HUDEP-2 (cell line): Measurements from ENCODE around the gene RAB34.
"Not testable (repeated sequence)": the region's sequence is repeated elsewhere in the genome, so short reads cannot be mapped to it uniquely, and the experiment has no call there.

Source experiments
- DNase-seq, 76 experiments: peaks; one replicate each; lab custom pipeline; 2025; ENCODE audit not compliant: unreplicated experiment in 76 of 76; lab: John Stamatoyannopoulos, UW

The RAB34 gene

DNA sequence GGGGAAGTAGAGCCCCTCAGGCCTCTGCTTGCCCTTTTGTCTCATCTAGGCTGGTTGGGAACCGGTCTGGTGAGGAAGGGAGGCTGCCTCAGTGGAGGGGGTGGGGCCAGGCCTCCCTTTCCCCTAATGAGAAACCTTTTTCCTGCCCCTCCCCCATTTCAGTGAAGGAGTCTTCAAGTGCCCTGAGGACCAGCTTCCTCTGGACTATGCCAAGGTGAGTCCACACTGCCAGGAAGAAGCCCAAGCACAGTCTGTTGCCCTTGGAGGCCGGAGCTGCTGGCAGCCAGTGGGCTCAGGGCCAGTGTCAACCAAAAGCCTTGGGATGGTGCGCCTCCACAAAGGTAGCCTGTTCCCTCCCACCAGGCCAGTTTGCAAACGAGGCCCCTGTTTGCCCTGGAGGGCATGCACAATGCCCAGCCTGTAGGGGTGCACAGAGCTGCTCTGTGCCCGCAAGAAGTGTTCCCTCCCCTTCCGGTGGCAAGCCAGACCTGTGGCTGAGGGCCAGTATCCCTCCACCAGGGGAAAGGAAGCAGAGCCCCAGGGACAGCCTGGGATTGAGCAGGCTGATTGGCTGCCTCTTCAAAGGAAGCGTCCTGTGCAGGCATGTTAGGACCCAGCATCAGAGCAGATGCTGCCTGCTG, 29.5 kb upstream of the RAB34 start:
- DNase-seq: no peak

DNA sequence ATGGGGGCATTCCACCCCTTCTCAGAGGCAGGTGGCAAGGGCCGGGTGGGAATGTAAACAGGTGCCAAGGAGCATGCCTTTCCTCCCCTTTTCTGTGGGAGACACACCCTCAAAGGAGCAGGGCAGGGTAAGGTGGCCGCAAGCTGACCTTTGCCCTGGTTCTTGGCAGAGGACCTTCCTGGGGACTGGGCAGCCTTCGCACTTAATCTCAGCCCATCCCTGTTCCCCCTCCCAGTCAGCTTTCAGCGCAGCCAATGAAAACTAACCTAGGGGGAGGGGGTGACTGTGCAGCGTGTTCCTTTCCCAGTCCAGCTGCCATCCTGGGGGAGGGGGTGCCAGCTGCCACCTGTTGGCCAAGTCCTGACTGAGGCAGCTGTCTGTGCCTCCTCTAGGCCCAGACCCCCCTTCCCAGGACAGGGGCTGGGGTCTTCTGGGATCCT, 29.0 kb upstream of the RAB34 start:
- no peak for DNase-seq

DNA sequence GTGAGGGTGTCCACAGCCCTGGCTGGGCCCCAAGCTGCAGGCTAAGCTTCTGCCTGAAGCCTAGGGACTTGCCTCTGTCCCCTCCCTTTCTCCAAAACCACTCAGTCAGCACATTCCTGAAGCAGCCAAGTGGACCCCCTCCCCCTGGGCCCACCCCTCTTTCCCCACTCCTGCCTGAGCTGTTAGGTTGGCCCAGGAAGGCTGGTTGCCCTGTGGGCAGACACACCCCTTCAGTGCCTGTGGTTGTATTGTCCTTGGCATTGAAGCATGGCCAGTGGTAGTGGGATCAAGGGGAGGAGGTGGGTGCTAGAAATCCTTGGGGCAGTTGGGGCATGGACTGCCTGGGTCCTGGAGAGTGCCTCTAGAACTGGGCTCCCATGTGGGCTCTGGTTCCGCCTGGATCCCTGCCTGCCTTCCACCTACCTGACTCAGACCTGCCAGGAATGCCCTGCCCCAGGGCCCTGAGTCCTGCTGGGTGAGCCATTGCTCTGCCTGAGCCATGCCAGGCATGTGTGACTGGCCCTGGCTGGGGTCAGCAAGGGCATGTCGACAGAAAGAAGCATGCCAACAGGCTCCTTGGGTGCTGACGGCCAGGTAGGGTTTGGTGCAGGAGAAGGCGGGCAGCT, 28.2 kb upstream of the RAB34 start:
- no peak for DNase-seq

DNA sequence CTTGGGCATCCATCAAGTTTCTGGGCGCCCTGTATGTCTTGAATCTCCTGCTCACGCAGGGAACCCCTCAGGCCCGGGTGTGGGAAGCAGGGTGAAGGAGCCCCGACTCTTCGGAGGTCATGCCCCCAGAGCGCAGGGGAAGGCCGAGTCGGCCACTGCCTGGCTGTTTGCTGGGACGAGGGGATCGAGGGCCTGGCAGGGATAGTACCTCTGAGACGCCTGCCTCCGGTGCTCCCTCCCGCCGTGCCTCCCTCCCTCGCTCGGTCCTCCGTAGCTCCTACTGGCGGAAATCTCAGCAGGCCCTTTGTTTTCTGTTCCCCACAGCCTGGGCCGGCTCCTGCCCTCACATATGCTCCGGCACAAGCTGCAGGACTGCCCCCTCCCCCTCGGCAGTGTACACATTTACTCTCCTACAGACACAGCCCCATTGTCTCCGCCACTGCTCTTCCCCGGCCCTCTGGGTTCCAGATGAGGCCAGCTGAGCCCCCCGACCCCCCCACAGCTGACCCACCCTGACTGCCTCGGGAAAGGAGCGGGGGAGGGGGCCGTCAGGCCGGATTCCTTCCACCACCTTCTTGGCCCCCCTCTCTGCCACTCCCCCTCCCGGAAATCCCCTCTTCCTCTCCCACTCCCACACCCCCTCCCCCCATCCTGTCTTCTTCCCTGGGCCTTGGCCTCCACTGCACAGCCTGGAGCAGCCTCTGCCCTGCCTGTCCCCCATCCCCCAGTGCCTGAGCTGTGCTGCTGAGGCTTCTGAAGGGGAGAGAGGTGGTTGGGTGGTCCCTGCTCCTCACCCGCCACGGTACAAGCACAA, 27.5 kb upstream of the RAB34 start:
- peak in 4 of 76 experiments; percentile 12 to 42 (median 17) for DNase-seq

DNA sequence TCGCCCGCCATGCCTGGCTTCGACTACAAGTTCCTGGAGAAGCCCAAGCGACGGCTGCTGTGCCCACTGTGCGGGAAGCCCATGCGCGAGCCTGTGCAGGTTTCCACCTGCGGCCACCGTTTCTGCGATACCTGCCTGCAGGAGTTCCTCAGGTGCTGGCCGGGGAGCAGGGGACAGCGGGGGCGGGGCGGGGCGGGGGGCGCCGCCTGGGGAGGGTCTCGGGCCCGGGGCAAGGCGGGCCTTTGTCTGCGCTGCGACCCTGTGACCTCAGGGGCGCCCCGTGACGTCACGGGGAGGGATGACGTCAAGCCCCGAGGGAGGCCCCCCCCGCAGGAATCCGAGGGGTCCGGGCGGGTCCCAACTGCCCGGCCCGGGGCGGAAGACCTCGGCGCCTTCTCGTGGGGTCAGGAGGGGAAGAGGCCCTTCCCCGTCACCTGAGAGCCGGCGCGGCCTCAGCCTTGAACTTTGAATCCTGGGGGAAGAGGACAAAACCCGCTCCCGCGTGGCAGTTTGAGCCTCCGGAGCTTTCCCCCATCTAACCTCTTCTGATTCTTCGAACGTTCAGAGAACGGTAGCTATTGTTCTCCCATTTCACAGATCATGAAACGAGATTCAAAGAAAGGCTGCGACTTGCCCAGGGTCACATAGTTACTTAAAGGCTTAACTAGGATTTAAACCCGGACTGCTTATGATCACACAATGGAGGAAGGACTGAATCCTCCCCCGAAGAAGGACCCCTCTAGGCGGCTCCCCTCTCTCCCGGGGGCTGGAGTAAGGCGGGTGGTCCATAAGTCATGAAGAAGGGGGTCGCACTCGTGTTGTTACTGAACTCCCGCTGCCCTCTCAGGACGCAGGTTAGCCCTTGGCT, 26.7 kb upstream of the RAB34 start:
- peak in 26 of 76 experiments; percentile 2 to 60 (median 24) for DNase-seq

DNA sequence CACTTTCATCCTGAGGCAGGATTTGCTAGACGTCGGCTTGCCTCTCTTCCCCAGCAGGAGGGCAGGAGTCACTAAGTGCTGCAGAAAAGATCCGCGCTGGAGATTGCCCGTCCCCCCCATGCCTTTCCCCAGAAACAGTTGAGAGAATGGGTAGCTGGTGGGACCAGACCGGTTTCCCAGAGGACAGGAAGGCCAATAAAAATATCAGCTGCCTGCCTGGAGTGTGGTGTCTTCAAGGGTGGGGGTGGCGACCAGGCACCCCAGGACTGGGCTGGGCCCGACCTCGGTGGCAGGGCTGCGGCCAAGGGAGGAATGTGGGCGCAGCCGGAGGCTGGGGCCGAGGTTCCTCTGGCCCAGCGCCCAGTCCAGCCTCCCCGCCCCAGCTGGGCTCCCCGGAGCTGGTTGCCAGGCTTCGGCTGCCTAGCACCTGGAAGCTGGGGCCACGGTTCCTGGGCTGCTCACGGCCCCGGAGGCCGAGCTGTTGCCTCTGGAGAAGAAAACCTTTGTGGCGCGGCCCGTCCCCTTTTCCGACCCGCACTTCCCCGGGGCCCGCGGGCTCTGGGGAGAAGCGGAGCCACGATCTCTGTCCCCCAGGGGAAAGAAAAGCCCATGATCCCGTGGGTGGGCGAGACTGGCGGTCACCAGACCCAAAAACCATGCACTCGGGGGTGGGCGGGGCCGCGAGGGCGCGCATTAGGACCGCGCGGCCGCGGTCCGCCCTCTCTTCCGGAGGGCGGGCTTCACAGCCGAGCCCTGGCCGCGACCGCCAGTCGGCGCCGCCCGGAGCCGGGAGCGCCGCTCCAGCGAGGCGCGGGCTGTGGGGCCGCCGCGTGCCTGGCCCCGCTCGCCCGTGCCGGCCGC, 25.8 kb upstream of the RAB34 start, which contains the start of gene TRAF4:
Gene TRAF4, plus strand, starts transcription at position 769 of the 861 bp plus-strand sequence. CDS start 102 bp downstream, outside the sequence.
- peak in 67 of 76 experiments; percentile 24 to 85 (median 67) for DNase-seq

DNA sequence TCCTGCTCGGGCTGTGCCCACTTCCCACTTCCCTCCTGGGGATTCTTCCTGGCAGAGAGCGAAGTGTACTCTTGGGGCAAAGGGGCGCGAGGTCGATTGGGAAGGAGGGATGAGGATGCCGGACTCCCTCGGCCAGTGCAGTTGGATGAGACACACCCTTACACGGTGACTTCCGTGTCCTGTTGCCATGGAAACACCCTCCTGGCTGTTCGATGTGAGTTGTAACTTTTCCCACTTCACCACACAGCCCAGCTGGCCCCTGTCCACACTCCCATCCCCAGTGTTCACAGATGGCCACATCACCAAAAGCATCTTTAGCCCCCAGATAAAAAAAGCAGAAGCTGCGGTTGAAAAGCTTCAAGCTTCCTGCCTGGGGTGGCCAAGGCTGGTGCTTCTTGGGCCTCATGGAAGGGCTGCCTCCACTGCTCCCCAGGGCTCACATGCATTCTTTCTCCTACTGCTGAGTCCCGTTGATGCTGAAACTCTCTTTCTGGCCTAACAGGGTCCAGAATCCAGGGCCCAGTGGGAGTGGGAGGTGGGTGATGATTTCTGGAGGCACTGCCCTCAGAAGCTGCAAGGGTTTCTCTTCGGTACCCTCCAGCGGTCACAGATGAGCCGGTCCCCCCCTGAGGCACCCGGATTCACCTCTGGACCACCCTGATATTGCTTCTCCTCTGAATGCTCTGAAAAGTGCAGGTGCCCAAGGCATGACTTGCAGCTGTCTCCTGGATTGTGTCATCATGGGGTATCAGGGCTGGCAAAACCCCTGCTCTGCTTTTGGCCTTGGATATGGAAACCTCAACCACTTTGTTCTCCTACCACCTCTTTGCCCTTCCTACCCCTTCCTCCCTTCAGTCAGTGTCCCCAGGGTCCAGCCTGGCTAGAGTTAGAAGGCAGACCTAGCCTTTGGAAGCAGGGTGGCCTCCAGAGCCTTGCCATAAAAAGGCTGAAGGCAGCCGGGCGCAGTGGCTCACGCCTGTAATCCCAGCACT, 24.0 kb upstream of the RAB34 start:
- peak in 64 of 76 experiments; percentile 22 to 84 (median 56) for DNase-seq

DNA sequence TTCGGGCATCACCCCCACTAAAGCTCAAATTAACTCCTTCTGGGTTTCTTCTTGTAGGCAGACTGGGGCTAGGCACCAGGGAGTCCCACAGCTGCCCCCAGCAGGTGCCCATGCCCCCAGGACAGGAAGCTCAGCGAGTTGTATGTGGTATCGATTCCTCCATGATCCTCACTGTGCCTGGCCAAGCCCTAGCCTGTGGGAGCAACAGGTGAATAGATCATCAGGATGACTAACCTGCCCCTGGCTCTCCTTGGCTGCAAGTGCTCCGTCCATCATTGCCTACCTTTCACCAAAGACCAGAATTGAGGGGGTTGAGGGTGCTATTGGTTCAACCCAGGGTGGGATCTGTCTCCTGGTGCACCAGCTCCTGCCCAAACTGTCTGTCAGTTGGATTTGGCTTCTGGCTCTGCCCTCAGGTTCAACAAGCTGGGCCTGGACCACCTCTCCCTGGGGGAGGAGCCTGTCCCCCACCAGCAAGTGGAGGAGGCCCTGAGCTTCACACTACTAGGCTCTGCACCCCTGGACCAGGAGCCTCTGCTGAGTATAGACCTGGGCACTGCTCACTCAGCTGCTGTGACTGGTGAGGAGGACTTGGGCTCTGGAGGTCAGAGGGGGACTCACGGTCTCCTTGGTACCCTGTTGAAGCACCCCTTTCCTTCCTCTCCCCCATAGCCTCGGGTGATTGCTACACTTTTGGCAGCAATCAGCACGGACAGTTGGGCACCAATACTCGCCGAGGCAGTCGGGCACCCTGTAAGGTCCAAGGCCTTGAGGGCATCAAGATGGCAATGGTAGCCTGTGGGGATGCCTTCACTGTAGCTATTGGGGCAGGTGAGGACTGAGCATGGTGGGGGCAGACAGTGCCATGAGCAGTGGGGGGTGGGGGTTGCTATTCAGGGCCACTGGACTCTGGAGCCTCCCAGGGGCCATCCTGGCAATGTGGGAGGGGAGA, 23.0 kb upstream of the RAB34 start:
- no peak for DNase-seq

DNA sequence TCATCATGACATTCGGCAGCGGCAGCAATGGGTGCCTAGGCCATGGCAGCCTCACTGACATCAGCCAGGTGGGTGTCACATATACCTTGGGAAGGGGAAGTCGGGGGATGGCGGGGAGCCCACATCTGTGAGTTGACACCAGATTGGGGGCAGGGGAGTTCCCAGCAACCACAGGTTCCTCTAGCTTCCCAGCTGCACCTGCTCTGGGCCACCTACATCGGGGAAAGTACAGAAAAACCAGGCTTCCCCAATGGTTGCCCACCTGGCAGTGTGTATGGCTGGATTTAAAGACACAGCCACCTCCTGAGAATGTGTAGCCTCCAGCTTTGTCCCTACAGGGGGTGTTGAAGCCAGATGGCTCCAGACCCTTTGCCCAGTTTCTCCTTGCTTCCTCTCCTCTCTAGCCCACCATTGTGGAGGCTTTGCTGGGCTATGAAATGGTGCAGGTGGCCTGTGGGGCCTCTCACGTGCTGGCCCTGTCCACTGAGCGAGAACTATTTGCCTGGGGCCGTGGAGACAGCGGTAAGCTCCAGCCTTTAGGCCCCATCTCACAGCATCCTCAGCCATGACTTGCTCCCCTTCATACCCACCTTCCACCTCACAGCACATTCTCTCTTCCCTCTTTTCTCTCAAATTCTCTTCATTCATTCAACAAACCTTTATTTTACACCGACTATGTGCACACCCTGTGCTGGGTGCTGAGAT, 21.2 kb upstream of the RAB34 start:
- DNase-seq: no peak

DNA sequence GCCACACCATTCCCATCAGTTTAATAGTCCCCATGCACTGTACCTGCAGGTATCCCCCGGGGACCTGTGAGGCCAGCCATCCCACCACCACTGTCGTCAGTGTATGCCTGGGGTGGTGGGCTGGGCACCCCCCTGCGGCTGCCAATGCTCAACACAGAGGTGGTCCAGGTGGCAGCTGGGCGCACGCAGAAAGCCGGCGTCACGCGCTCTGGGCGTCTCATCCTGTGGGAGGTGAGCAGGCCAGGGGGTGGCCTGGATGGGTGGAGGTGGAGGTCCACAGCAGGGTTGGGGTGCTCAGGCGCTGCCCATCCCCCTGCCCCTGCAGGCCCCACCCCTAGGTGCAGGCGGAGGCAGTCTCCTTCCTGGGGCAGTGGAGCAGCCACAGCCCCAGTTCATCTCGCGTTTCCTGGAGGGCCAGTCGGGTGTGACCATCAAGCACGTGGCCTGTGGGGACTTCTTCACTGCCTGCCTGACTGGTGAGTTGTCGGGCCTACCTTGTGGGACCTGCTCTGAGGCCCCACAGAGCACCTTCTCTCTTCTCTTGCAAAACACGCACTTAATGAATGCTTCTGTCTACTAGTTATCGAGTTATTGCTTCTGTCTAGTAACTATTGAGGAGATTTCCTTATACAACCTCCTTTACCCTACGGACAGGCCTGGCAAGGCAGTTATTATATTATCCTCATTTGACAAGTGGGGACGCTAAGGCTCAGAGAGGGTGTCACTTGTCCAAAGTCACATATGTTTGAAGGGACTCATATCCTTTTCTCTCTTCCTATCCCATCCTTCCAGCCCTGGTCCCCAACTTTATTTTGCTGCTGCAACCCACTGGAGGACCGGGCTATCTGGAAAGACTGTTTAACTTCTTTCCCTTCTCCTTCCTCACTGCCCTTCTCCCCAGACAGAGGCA, 20.4 kb upstream of the RAB34 start:
- peak in 21 of 76 experiments; percentile 5 to 49 (median 29) for DNase-seq

DNA sequence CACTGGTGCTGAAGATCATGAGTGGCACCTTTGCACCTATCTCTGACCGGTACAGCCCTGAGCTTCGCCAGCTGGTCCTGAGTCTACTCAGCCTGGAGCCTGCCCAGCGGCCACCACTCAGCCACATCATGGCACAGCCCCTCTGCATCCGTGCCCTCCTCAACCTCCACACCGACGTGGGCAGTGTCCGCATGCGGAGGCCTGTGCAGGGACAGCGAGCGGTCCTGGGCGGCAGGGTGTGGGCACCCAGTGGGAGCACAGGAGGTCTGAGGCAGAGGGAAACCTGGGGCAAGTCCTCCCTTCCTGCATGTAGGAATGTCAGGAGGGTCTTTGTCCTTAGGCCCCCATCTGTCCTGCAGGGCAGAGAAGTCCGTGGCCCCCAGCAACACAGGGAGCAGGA, 19.6 kb upstream of the RAB34 start:
- DNase-seq: no peak

DNA sequence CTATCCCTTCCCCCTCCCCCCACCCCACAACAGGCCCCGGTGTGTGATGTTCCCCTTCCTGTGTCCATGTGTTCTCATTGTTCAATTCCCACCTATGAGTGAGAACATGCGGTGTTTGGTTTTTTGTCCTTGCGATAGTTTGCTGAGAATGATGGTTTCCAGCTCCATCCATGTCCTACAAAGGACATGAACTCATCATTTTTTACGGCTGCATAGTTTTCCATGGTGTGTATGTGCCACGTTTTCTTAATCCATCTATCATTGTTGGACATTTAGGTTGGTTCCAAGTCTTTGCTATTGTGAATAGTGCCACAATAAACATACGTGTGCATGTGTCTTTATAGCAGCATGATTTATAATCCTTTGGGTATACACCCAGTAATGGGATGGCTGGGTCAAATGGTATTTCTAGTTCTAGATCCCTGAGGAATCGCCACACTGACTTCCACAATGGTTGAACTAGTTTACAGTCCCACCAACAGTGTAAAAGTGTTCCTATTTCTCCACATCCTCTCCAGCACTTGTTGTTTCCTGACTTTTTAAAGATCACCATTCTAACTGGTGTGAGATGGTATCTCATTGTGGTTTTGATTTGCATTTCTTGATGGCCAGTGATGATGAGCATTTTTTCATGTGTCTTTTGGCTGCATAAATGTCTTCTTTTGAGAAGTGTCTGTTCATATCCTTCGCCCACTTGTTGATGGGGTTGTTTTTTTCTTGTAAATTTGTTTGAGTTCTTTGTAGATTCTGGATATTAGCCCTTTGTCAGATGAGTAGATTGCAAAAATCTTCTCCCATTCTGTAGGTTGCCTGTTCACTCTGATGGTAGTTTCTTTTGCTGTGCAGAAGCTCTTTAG, 18.5 kb upstream of the RAB34 start:
- not testable (repeated sequence) for DNase-seq

DNA sequence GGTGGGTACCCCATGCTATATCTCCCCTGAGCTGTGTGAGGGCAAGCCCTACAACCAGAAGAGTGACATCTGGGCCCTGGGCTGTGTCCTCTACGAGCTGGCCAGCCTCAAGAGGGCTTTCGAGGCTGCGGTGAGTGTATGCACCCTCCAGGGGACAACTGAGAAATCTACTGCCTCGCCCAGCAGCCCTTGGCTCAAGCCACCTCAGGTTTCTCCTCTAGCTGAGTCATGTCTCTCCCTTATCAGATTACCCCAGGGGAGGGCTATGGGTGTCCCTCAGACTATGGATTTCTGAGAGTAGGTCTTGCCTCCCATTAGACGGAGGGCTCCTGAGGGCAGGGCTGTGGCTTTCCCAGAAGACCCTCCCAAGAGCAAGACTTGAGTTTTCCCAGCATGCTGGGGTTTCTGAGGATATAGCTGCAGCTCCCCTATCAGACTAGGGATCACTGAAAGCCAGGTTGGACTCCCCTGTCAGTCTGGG, 17.6 kb upstream of the RAB34 start:
- DNase-seq: peak in 71 of 76 experiments; percentile 25 to 84 (median 60)

DNA sequence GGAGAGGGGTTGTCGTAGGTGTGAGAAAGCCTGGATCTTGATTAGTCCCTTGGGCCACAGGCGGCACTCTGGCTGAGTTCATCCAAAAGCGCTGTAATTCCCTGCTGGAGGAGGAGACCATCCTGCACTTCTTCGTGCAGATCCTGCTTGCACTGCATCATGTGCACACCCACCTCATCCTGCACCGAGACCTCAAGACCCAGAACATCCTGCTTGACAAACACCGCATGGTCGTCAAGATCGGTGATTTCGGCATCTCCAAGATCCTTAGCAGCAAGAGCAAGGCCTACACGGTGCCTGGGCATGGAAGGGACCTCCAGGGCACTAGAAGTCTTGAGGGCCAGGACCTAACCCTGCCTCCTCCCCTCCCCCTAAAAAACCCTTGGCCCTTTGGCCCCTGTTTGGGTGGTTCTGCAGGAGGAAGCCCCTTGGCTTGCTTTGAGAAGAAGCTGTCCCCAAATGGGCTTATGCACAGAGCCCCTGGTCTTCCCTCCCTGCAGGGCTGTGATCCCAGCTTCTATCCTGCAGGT, 17.1 kb upstream of the RAB34 start:
- DNase-seq: no peak
